Activated CD4-positive, alpha-beta T cell treated with anti-CD3 and anti-CD28 coated beads, Interleukin-2, amount 50 U/mL, for 48 hours (primary cell): Measurements from ENCODE around the gene PATJ.
"Not testable (repeated sequence)": the region's sequence is repeated elsewhere in the genome, so short reads cannot be mapped to it uniquely, and the experiment has no call there.

Experiments
- DNase-seq, 2 experiments: peaks; one replicate each; pipeline ENCODE4 v3.0.0-alpha.2; 2020

PATJ gene

DNA sequence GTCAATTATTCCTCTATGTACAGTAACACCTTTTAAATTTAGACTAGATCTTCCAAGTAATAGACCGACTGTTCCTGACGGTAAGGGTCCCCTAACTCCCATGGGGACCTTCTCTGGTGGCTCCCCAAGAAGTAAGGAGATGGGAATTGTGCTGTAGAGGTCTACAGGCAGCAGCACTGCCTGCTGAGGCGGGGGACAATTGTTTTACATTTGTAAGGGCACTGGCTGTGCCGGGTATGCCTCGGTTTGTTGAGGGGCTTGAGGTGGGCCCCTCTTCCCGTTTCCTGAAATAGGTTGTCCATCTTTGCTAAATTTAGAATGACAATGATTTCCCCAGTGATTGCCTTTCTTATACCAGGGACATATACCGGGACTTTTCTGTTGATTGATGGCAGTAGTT, 439.3 kb downstream of the PATJ start:
- no peak for DNase-seq

DNA sequence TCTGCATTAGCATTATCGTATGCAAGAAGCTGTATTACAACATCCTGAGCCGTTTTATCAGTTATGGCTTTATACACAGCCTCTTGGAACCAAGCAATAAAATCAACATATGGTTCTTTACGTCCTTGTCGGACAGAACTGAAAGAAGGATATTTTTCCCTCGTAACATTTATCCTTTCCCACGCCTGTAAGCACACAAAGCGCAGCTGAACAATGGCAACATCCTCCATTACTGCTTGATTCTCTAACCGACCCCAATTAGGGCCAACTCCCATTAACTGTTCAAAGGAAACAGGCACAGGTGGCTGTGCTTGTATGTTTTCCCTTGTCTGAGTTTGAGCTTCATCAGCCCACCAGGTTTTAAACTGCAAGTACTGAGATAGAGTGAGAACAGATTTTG, 439.9 kb downstream of the PATJ start:
- DNase-seq: not testable (repeated sequence)

DNA sequence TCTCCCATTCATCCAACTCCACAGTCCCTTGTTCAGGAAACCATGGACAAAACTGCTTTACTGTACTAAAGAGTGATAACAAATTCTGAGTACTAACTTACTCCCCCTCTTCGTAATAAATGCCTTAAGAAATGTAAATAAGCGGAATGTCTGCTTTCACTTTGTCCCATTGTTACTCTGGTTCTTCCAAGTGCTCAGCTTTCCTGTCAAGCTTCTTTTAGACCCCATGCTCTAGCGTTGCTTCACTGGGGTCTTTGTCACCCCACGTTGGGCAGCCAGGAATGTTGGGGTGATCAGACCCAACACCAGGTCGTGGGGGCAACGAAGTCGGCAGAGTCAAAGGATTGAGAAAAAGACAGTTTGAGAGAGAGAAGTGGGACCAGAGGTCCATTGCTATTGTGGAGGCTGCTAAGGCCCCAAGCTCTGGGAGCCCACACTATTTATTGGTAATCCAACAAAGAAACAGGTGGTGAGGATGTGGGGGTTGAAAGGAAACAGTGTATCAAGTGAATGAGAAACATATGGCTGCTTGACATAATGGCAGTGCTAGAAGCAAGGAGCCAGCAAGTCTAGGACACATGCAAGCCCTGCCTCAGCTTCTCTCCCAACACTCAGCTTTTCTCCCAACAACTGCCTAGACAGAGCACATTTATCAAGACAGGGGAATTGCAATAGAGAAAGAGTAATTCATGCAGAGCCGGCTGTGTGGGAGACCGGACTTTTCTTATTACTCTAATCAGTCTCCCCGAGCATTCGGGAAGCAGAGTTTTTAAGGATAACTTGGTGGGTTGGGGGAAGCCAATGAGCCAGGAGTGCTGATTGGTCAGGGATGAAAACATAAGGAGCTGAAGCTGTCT, 441.1 kb downstream of the PATJ start:
- not testable (repeated sequence) for DNase-seq

DNA sequence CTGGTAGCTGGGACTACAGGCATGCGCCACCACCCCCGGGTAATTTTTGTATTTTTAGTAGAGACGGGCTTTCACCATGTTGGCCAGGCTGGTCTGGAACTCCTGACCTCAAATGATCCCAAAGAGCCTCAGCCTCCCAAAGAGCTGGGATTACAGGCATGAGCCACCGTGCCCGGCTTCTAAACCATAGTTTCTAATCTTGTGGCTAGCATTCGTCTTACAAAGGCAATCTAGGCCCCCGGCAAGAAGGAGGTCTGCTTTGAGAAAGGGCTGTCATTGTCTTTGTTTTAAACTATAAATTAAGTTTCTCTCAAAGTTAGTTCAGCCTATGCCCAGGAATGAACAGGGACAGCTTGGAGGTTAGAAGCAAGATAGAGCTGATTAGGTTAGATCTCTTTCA, 442.1 kb downstream of the PATJ start:
- DNase-seq: no peak

DNA sequence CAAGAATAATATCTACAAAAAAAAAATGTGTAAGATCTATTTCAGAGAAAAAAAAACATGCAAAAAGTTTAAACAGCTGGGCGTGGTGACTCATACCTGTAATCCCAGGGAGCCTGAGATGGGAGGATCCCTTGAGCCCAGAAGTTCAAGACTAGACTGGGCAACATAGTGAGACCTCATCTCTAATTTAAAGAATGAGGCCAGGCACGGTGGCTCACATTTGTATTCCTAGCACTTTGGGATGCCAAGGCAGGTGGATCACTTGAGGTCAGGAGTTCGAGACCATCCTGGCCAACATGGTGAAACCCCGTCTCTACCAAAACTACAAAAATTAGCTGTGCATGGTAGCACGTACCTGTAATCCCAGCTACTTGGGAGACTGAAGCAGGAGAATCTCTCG, 443.0 kb downstream of the PATJ start:
- not testable (repeated sequence) for DNase-seq

DNA sequence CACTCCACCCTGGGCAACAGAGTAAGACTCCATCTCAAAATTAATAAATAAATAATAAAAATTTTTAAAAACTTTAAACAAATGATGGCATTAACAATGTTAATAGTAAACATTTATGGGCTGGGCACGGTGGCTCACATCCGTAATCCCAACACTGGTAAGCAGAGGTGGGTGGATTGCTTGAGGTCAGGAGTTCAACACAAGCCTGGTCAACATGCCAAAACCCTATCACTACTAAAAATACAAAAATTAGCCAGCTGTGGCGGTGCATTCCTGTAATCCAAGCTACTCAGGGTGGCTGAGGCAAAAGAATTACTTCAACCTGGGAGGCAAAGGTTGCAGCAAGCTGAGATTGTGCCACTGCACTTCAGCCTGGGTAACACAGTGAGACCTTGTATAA, 443.4 kb downstream of the PATJ start:
- no peak for DNase-seq

DNA sequence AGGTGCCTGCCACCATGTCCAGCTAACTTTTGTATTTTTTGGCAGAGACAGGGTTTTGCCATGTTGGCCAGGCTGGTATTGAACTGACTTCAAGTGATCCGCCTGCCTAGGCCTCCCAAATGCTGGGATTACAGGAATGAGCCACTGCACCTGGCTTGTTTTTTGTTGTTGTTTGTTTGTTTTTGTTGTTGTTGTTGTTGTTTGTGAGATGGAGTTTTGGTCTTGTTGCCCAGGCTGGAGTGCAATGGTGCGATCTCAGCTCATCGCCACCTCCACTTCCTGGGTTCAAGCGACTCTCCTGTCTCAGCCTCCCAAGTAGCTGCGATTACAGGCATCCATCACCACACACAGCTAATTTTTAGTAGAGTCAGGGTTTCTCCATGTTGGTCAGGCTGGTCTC, 445.3 kb downstream of the PATJ start:
- no peak for DNase-seq

DNA sequence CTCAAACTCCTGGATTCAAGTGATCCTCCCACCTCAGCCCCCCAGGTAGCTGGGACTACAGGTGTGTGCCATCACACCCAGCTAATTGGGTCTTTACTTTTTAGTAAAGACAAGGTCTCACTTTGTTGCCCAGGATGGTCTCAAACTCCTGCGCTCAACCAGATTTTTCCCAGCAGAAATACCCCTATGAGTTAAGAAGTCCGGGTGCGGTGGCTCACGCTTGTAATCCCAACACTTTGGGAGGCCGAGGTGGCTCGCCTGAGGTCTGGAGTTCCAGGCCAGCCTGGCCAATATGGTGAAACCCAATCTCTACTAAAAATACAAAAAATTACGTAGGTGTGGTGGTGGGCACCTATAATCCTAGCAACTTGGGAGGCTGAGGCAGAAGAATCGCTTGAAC, 445.8 kb downstream of the PATJ start:
- no peak for DNase-seq

DNA sequence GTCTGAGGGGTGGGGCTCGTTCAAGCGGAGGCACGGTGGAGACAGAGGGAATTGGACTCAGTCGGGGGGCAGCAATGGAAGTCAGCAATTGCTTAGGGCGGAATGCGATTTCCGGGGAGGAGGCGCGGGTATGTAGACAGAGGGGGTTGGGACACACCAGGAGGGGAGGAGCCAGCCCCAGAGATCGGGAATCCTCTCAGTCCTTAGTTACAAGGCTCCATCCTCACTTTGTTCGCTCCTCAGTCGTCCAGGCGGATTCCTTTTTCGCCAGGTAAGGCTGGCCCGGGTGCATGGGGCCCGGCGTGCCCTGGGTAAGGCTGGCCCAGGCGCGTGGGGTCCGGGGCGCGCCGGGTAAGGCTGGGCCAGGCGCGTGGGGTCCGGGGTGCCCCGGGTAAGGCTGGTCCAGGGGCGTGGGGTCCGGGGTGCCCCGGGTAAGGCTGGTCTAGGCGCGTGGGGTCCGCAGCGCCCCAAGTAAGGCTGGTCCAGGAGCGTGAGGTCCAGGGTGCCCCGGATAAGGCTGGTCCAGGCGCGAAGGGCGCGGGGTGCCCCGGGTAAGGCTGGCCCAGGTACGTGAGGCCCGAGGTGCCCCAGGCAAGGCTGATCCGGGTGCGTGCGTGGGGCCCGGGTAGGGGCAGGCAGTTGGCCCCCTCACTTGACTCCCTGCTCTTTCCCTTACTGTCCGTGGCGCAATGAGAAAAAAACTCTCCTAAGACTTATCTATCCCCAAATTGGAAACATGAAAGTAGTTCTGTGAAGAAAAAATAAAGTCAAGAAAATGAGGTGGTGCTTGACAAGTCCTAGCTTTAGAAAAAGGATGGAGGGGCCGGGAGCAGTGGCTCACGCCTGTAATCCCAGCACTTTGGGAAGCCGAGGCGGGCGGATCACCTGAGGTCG, 452.6 kb downstream of the PATJ start, which contains the start of gene L1TD1:
L1TD1 (plus strand) TSS at position 199 of the 894 bp plus-strand sequence. CDS start 11,780 bp downstream, outside the sequence.
- no peak for DNase-seq

DNA sequence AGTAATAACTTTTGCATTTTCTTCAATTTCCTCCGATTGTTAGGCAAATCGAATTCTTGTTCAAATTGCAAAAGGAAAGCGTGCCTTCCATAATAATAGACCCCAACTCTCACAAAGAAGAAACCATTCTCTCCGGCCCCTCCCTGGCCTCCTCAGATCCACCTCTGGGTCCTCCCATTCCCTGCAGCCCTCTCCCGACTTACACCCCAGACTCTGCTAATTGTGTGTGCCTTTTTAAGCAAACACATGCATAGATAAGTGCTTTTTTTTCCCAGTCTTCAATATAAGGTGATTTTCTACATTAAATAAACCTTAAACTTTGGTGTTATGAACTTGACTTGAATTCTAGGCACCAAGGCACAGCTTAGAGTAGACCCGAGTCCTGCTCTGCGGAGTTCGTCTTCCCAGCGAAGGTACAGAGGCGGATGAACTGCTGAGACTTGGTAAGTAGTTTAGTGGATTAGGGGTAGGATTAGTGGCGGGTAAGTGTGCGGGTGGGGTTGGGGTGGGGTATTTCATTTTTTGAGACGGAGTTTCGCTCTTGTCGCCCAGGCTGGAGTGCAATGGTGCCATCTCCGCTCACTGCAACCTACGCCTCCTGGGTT, 453.9 kb downstream of the PATJ start:
- DNase-seq: no peak

DNA sequence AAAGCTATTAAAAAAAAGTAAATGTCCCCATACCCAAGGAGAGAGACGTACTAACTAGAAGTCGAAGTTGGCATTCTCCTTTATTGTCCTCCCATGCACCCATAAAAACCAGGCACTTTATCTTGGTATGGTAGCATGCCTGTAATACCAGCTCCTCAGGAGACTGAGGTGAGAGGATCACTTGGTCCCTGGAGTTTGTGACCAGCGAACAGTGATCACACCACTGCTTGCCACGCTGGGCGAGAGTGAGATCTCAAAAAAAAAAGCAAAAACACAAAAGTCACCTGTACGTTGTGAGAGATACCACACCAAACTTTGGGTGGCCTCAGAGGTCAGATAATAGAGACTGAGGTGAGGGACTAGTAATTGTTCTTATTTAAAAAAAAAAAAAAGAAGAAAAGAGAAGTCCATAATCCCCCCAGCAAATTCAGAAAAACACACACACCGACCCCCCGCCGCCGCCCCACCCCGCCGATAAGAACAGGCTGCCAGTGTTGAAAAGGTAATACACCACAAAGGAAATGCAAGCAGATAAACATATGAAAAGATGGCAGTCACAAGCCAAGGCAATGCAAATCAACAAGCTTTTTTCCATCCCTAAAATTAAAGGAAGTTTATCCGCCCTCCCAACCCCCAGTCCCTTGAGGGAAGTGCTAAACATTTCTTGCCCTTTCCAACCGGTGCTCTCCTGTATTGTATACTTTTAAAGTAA, 455.9 kb downstream of the PATJ start:
- no peak for DNase-seq

DNA sequence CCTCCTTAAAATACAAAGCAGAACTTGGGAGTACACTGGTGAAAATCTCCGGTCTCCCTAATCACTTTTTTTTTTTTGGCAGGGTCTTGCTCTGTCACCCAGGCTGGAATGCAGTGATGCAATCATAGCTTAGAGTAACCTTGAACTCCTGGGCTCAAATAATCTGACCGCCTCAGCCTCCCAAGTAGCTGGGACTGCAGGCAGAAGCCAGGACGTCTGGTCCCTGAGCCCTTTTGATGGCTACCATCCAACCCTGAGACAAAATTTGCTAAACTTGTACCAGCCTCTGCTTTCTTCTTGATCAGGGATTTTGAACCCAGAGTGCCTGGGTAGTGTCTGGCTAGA, 456.5 kb downstream of the PATJ start:
- no peak for DNase-seq

DNA sequence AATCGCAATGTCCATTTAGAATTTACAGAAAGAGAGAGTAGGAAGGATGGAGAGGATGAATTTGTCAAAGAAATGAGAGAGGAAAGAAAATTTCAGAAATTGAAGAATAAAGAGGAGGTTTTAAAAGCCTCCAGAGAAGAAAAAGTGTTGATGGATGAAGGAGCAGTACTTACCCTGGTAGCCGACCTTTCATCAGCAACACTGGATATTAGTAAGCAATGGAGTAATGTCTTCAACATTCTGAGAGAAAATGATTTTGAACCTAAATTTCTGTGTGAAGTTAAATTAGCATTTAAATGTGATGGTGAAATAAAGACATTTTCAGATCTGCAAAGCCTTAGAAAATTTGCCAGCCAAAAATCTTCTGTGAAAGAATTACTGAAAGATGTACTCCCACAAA, 464.9 kb downstream of the PATJ start:
- DNase-seq: no peak

DNA sequence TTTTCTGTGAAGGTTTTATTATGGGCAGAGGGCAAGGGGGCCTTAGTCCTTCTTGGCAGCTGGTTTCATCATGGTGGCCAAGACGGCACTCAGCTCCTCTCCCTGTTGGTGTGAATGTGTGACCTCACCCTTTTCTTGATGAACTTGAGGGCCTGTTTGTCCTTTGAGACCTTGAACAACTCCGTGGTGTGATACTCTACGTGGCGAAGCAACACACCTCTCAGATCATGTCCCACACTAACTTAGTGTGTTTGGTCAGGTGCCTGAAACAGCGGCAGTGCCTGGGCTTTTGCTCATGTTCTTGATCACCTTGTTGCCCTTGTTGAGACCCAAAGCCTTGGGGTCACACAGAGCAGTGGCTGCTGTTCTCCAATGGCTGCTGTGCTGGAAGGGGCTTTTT, 465.8 kb downstream of the PATJ start:
- DNase-seq: no peak

DNA sequence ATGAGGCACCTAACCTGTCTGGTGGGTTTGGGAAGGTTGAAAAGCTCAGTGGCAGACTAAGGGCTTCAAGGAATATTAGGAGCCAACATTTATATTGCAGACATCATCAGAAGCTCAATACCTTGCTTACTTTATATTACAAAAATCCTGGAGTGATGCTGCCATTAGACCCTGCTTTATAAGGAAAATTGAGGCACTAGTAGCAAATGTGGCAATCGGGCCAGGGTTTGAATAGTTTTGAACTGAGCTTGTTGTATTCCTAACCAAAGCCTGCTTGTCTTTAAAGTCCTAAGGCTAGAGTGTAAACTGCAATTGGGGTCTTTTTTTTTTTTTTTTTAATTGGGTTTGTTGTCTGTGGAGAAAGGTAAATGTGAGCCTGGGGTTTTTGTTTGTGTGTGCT, 466.7 kb downstream of the PATJ start:
- no peak for DNase-seq

DNA sequence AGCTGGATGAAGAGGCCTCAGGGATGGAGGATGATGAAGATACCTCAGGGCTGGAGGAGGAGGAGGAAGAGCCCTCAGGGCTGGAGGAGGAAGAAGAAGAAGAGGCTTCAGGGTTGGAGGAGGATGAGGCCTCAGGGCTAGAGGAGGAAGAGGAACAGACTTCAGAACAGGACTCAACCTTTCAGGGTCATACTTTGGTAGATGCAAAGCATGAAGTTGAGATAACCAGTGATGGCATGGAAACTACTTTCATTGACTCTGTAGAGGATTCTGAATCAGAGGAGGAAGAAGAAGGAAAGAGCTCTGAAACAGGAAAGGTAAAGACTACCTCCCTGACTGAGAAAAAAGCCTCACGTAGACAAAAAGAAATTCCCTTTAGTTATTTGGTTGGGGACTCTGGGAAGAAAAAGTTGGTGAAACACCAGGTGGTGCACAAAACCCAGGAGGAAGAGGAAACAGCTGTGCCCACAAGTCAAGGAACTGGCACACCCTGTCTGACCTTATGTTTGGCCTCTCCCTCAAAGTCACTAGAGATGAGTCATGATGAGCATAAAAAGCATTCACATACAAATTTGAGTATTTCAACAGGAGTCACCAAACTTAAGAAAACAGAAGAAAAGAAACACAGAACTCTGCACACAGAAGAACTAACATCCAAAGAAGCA, 467.8 kb downstream of the PATJ start:
- DNase-seq: no peak

DNA sequence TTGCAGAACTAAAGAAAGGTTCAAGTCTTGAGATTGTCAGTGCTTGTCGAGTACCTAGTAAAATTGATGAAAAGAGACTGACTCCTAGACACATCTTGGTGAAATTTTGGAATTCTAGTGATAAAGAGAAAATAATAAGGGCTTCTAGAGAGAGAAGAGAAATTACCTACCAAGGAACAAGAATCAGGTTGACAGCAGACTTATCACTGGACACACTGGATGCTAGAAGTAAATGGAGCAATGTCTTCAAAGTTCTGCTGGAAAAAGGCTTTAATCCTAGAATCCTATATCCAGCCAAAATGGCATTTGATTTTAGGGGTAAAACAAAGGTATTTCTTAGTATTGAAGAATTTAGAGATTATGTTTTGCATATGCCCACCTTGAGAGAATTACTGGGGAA, 468.7 kb downstream of the PATJ start:
- DNase-seq: no peak

DNA sequence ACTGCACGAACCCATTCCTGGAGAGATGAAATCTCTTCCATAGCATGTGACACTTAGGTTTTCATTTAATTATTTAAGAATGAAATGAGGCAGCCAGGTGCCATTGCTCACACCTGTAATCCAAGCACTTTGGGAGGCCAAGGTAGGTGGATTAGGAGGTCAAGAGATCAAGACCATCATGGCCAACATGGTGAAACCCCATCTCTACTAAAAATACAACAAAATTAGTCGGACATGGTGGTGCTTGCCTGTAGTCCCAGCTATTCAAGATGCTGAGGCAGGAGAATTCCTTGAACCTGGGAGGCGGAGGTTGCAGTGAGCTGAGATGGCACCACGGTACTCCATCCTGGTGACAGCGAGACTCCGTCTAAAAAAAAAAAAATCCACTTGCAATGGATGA, 470.1 kb downstream of the PATJ start:
- DNase-seq: no peak

DNA sequence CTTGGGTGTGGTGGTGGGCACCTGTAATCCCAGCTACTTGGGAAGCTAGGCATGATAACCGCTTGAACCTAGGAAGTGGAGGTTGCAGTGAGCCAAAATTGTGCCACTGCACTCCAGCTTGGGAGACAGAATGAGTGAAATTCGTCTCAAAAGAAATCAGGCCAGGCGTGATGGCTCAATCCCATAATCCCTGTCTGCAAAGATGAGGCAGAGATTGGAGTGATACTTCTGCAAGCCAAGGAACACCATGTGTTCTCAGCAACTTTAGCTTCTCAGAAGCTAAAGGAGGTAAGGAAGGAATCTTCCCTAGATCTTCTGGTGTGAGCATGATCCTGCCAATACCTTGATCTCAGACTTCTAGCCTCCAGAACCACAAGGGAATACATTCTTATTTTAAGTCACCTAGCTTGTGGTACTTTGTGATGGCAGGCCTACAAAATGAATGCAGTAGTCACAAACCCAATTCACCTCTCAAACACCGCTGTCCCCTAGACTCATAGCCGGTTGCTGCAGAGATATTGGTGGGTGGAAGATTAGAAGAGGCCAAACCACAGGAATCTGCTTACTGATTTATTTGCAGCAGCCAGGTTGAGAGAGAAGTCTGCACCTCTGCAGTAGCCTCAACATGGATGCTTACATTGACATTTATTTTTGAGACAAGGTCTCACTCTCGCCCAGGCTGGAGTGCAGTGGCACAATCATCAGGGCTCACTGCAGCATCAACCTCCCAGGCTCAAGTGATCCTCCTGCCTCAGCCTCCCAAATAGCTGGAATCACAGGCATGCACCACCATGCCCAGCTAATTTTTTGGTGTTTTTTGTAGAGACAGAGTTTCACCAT, 471.0 kb downstream of the PATJ start:
- no peak for DNase-seq

DNA sequence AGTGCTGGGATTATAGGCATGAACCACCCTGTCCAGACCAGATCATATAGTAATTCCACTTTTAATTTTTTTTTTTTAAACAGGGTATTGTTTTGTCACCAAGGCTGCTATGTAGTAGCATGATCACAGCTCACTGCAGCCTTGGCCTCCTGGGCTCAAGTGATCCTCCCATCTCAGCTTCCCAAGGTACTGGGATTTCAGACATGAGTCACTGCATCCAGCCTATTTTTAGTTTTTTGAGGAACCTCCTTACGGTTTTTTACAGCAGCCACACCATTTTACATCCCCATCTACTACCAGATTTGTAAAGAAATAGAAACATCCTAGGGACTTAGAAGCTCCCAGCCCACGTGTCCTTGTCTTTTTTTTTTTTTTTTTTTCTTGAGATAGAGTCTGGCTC, 476.3 kb downstream of the PATJ start:
- DNase-seq: no peak

DNA sequence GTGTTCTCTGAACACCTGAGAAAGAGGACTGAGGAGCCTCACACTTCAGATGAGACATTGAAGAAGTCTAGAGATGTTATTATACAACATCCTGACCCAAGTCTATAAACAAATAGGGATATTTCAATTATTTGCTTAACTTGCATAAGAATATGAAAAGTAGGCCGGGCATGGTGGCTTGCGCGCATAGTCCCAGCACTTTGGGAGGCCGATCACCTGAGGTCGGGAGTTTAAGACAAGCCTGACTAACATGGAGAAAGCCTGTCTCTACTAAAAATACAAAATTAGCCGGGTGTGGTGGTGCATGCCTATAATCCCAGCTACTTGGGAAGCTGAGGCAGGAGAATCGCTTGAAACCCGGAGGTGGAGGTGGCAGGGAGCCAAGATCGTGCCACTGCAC, 478.2 kb downstream of the PATJ start:
- not testable (repeated sequence) for DNase-seq
